Colonic mucosa (tissue), 4 donors: ENCODE results near the gene FAM161A. TPM values are rescaled to one million over a fixed set of nuclear protein-coding genes. Genes with fewer than 3 reads are reported as not detected.
"Not testable (repeated sequence)": the region's sequence is repeated elsewhere in the genome, so short reads cannot be mapped to it uniquely, and the experiment has no call there.

Source experiments
- DNase-seq: peaks from one replicate; pipeline ENCODE4 v3.0.0-alpha.2; 2020
- H3K27ac ChIP-seq: fragments of 200-600 bp; one replicate; pipeline ENCODE4 v1.8.0; 2021
- H3K27me3 ChIP-seq: fragments of 200-600 bp; one replicate; pipeline ENCODE4 v1.8.0; 2021
- H3K36me3 ChIP-seq: fragments of 200-600 bp; one replicate; pipeline ENCODE4 v1.8.0; 2021
- H3K4me1 ChIP-seq: fragments of 200-600 bp; one replicate; pipeline ENCODE4 v1.8.0; 2021; ENCODE audit warnings: mild to moderate bottlenecking
- H3K4me3 ChIP-seq: fragments of 200-600 bp; one replicate; pipeline ENCODE4 v1.8.0; 2021
- H3K9ac ChIP-seq, 2 donors: one replicate each; pipeline ENCODE4 v1.7.0; 2013; ENCODE audit warnings: control low read depth in 2 of 2, low read depth in 2 of 2, low read length in 2 of 2
- H3K9me3 ChIP-seq: fragments of 200-600 bp; one replicate; pipeline ENCODE4 v1.8.0; 2021
- CTCF ChIP-seq: fragments of 200-600 bp; IDR thresholded peaks from one replicate; pipeline ENCODE4 v1.8.0; 2022; ENCODE audit warnings: antibody characterized with exemption, mild to moderate bottlenecking
- intact Hi-C: fragments of 100-400 bp; cut with DNase I; formaldehyde crosslinking; loops from one replicate; pipeline ENCODE4 v1.14.1; 2022
- total RNA-seq, 2 donors: library from RNA; stranded (reverse); fragmentation: NEBNext Ultra II Directional in 1 of 2; extraction: Animal tissue kit (Norgen Biotek cat#: 25700) in 1 of 2; gene quantifications; one replicate each; pipeline ENCODE4 v1.2.1, GENCODE V29; 2021
- donor health status: healthy.
- donor health status: DM: no; HTN: no; CAD: no.
- donor health status: DM: no; HTN: no; CAD: no.

Gene FAM161A
- total RNA-seq, 2 donors from 2014 or later, result 0.80 to 2.5 TPM

- H3K9ac ChIP-seq, result no peak overlapping the region
- H3K27me3 ChIP-seq, result no peaks in the 10 kb centered on the region
- no peak for DNase-seq
- H3K4me1 ChIP-seq, result no peaks in the 10 kb centered on the region
- intact Hi-C loops, result no loop called here
- no peak for TF ChIP-seq CTCF
- no peaks in the 10 kb centered on the region for H3K9me3 ChIP-seq
- no peak overlapping the region for H3K4me3 ChIP-seq
- H3K36me3 ChIP-seq, result no peaks in the 10 kb centered on the region
- no peak overlapping the region for H3K27ac ChIP-seq
Observed at GRCh38 chr2:61807036-61807757, 46.7 kb downstream of the FAM161A start.

GRCh38 chr2:61802548-61802947 lies 51.3 kb downstream of the FAM161A start:
- intact Hi-C loops, result no loop called here
- no peaks in the 10 kb centered on the region for H3K36me3 ChIP-seq
- H3K4me3 ChIP-seq, result no peak overlapping the region
- no peaks in the 10 kb centered on the region for H3K4me1 ChIP-seq
- H3K9ac ChIP-seq, result no peak overlapping the region
- no peak for DNase-seq
- no peak for TF ChIP-seq CTCF
- H3K27me3 ChIP-seq, result no peaks in the 10 kb centered on the region
- no peak overlapping the region for H3K27ac ChIP-seq
- no peaks in the 10 kb centered on the region for H3K9me3 ChIP-seq

GRCh38 chr2:61799099-61799498 lies 54.8 kb downstream of the FAM161A start:
- no peaks in the 10 kb centered on the region for H3K4me1 ChIP-seq
- intact Hi-C loops, result no loop called here
- TF ChIP-seq CTCF, result no peak

GRCh38 chr2:61797446-61797845 lies 56.4 kb downstream of the FAM161A start:
- DNase-seq, H3K27ac ChIP-seq, H3K9ac ChIP-seq, H3K9me3 ChIP-seq, intact Hi-C loops, H3K4me1 ChIP-seq, H3K27me3 ChIP-seq, H3K4me3 ChIP-seq, H3K36me3 ChIP-seq: not testable (repeated sequence)

More at GRCh38 chr2:61799099-61799498, 54.8 kb downstream of the FAM161A start:
- Histone ChIP-seq H3K27me3 (no peaks in the 10 kb centered on the region), H3K36me3 (no peaks in the 10 kb centered on the region), H3K9me3 (no peaks in the 10 kb centered on the region), H3K27ac (no peak overlapping the region), H3K9ac (no peak overlapping the region), H3K4me3 (no peak overlapping the region)
- DNase-seq, result no peak

- Histone ChIP-seq H3K36me3 (no peaks in the 10 kb centered on the region), H3K27ac (no peak overlapping the region), H3K4me3 (no peak overlapping the region), H3K4me1 (no peaks in the 10 kb centered on the region), H3K9ac (no peak overlapping the region), H3K9me3 (no peaks in the 10 kb centered on the region), H3K27me3 (no peaks in the 10 kb centered on the region)
- TF ChIP-seq CTCF, result no peak
- no peak for DNase-seq
- intact Hi-C loops, result no loop called here
Observed at GRCh38 chr2:61795408-61795807, 58.5 kb downstream of the FAM161A start.

- Histone ChIP-seq H3K9me3 (no peaks in the 10 kb centered on the region), H3K4me1 (no peaks in the 10 kb centered on the region), H3K4me3 (no peak overlapping the region), H3K9ac (no peak overlapping the region), H3K27me3 (no peaks in the 10 kb centered on the region), H3K27ac (no peak overlapping the region), H3K36me3 (no peaks in the 10 kb centered on the region)
- peak; percentile 51 for TF ChIP-seq CTCF
- peak; percentile 76 for DNase-seq
- intact Hi-C loops, result no loop called here
Observed at GRCh38 chr2:61793389-61793836, 60.4 kb downstream of the FAM161A start.
